NB4 (cell line): Measurements from ENCODE around the gene TCERG1L.

Experiments used
- CTCF ChIP-seq: IDR thresholded peaks from one replicate; pipeline ENCODE4 v1.5.1; 2012; ENCODE audit warnings: low read depth, low read length
- MAX ChIP-seq: IDR thresholded peaks from 2 replicates; pipeline ENCODE4 v1.6.1; 2011; ENCODE audit warnings: low read depth, low read length
- MYC ChIP-seq: IDR thresholded peaks from 2 replicates; pipeline ENCODE4 v1.6.1; 2011; ENCODE audit warnings: low read depth, low read length
- POLR2A ChIP-seq: IDR thresholded peaks from 2 replicates; pipeline ENCODE4 v1.6.1; 2011; ENCODE audit warnings: mild to moderate bottlenecking; ENCODE audit not compliant: insufficient read length; ENCODE audit errors: extremely low read depth

- TF ChIP-seq MAX (no peak), POLR2A (no peak), CTCF (no peak), MYC (no peak)
Observed at GRCh38 chr10:131222986-131223385, 88.5 kb downstream of the TCERG1L start.
